GM21447 (cell line): ENCODE data around the gene AMDHD2.

Source experiments
- ATAC-seq: cut with Tn5 transposase; IDR thresholded peaks from one replicate; pipeline ENCODE4 v1.9.1; 2021; ENCODE audit not compliant: unreplicated experiment

AMDHD2 gene

GRCh38 chr16:2498531-2499253, 21.5 kb upstream of the AMDHD2 start:
- no peak for ATAC-seq

- ATAC-seq, result no peak
Observed at GRCh38 chr16:2499454-2499853, 20.7 kb upstream of the AMDHD2 start.

- no peak for ATAC-seq
Observed at GRCh38 chr16:2499890-2500429, 20.2 kb upstream of the AMDHD2 start.

GRCh38 chr16:2500430-2500917, 19.7 kb upstream of the AMDHD2 start:
- ATAC-seq, result no peak

- no peak for ATAC-seq
Observed at GRCh38 chr16:2500918-2501750, 19.0 kb upstream of the AMDHD2 start.

- no peak for ATAC-seq
Observed at GRCh38 chr16:2501946-2502895, 17.9 kb upstream of the AMDHD2 start.

- no peak for ATAC-seq
Observed at GRCh38 chr16:2505695-2506094, 14.5 kb upstream of the AMDHD2 start.

- ATAC-seq, result peak; percentile 77
Observed at GRCh38 chr16:2507052-2507659, 13.0 kb upstream of the AMDHD2 start.

GRCh38 chr16:2507665-2508064, 12.5 kb upstream of the AMDHD2 start:
- ATAC-seq, result peak; percentile 9

- no peak for ATAC-seq
Observed at GRCh38 chr16:2508722-2509400, 11.3 kb upstream of the AMDHD2 start.

- no peak for ATAC-seq
Observed at GRCh38 chr16:2511128-2511800, 8.9 kb upstream of the AMDHD2 start.

- ATAC-seq, result no peak
Observed at GRCh38 chr16:2511996-2512734, 8.0 kb upstream of the AMDHD2 start.

GRCh38 chr16:2512735-2513404, 7.3 kb upstream of the AMDHD2 start:
- no peak for ATAC-seq

GRCh38 chr16:2513405-2514332, 6.5 kb upstream of the AMDHD2 start, which contains the start of gene ATP6V0C:
Gene ATP6V0C (plus strand): TSS chr16:2513952. CDS start chr16:2514104, 152 bp downstream.
- ATAC-seq, result peak; percentile 66

GRCh38 chr16:2514333-2515179, 5.6 kb upstream of the AMDHD2 start:
- no peak for ATAC-seq
